Fibroblast of lung (primary cell): ENCODE results near the gene KNDC1. TPM values are rescaled to one million over a fixed set of nuclear protein-coding genes. Genes with fewer than 3 reads are reported as not detected.

ENCODE experiments used
- DNase-seq, 2 donors: peaks; one replicate each; pipeline versions ENCODE4 v3.0.0 to v3.0.0-alpha.2; 2010; ENCODE audit warnings: low read depth in 2 of 2
- H2AFZ ChIP-seq: 2 replicates; pipeline ENCODE4 v1.5.1; 2012; ENCODE audit warnings: low read length, control low read depth, inconsistent platforms
- H3K27ac ChIP-seq: 2 replicates; pipeline ENCODE4 v1.5.1; 2011; ENCODE audit warnings: low read length, control low read depth; ENCODE audit not compliant: insufficient read depth
- H3K27me3 ChIP-seq: 2 replicates; pipeline ENCODE4 v1.5.1; 2011; ENCODE audit warnings: mild to moderate bottlenecking, low read length; ENCODE audit not compliant: control insufficient read depth, insufficient read depth
- H3K36me3 ChIP-seq: 2 replicates; pipeline ENCODE4 v1.5.1; 2011; ENCODE audit warnings: low read length; ENCODE audit not compliant: control insufficient read depth, insufficient read depth
- H3K4me1 ChIP-seq: 2 replicates; pipeline ENCODE4 v1.5.1; 2011; ENCODE audit warnings: low read length; ENCODE audit not compliant: control insufficient read depth, insufficient read depth; ENCODE audit errors: extremely low read depth
- H3K4me2 ChIP-seq: 2 replicates; pipeline ENCODE4 v1.5.1; 2011; ENCODE audit warnings: low read length, control low read depth; ENCODE audit not compliant: insufficient read depth; ENCODE audit errors: extremely low read depth
- H3K4me3 ChIP-seq, 4 experiments: fragments of 200-600 bp in 1 of 4; sonication (generic) in 1 of 4; replicated peaks in 1 of 4; 2 replicates each; pipeline ENCODE4 v1.5.1; 2011 to 2016; ENCODE audit warnings: low read length in 4 of 4, low read depth in 3 of 4, mild to moderate bottlenecking in 3 of 4, control low read depth in 2 of 4, inconsistent platforms in 1 of 4, mixed read lengths in 1 of 4; ENCODE audit not compliant: insufficient read depth in 1 of 4; ENCODE audit errors: control extremely low read depth in 1 of 4
- H3K79me2 ChIP-seq: 2 replicates; pipeline ENCODE4 v1.5.1; 2012; ENCODE audit warnings: mild to moderate bottlenecking, low read length, inconsistent platforms; ENCODE audit not compliant: control insufficient read depth, insufficient read depth
- H3K9ac ChIP-seq: 2 replicates; pipeline ENCODE4 v1.5.1; 2011; ENCODE audit warnings: mild to moderate bottlenecking, low read length, control low read depth; ENCODE audit not compliant: insufficient read depth
- H3K9me3 ChIP-seq: 2 replicates; pipeline ENCODE4 v1.5.1; 2012; ENCODE audit warnings: low read depth, low read length; ENCODE audit not compliant: control insufficient read depth, insufficient read depth
- H4K20me1 ChIP-seq: 2 replicates; pipeline ENCODE4 v1.5.1; 2011; ENCODE audit warnings: low read length; ENCODE audit not compliant: control insufficient read depth, insufficient read depth; ENCODE audit errors: extremely low read depth
- EZH2 ChIP-seq: IDR thresholded peaks from 2 replicates; pipeline ENCODE4 v1.5.1; 2012; ENCODE audit warnings: low read length, control low read depth, mild to moderate bottlenecking; ENCODE audit errors: missing control alignments
- polyA plus RNA-seq, 2 donors: library from polyadenylated mRNA; depleted of rRNA in 1 of 2; stranded (reverse) in 1 of 2; unstranded in 1 of 2; fragments of >200 nt; gene quantifications; 2 replicates each; pipeline ENCODE4 v1.2.1, GENCODE V29; 2011 to 2012; ENCODE audit warnings: missing spikeins in 1 of 2
- total RNA-seq: library from RNA; depleted of rRNA; stranded (reverse); fragments of >200 nt; gene quantifications from 2 replicates; pipeline ENCODE4 v1.2.1, GENCODE V29; 2014
- TF ChIP-seq, protein P1 (sequence below), 2 donors: IDR thresholded peaks in 1 of 2; conservative IDR thresholded peaks in 1 of 2; 1 replicate in 1 of 2; 2 replicates in 1 of 2; pipeline ENCODE4 v1.5.1; 2011 to 2012; ENCODE audit warnings: low read length in 2 of 2, control low read depth in 1 of 2, inconsistent platforms in 1 of 2, low read depth in 1 of 2, mild to moderate bottlenecking in 1 of 2

KNDC1 gene
- total and polyA plus RNA-seq, 2 donors (not counting 1 experiment from before 2014, with no cell fraction given): 0.20 to 0.50 TPM

DNA sequence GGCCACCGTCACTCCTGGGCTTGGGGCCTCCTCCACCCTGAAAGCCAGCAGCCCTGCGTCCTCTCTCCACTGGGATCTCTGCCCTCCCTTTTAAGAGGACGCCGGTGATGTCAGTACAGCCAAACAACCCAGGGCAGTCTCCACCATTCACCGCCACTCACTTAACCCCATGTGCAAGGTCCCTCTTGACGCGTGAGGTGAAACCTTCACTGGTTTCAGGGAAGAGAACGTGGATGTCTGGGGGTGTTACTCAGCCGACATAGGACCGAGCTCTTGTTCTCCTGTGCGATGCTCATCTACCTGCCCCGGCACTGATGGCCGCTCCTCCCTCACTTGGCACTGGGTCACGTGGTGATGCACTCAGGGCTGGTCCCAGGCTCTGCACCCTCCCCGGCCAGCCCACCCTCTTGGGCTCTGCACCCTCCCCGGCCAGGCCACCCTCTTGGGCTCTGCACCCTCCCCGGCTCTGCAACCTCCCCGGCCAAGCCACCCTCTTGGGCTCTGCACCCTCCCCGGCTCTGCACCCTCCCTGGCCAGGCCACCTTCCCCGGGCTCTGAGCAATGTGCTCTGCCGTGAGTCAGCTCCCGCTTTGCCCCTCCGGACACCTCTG is 36.2 kb upstream of the KNDC1 start:
- H3K9me3 ChIP-seq: peaks cover 5% of the 10 kb centered on the region
- DNase-seq: no peak
- no peak overlapping the region for H3K27ac ChIP-seq
- no peak overlapping the region for H2AFZ ChIP-seq
- H3K4me2 ChIP-seq: no peak overlapping the region
- no peaks in the 10 kb centered on the region for H4K20me1 ChIP-seq
- no peaks in the 10 kb centered on the region for H3K79me2 ChIP-seq
- H3K4me3 ChIP-seq: no peak overlapping the region
- no peak overlapping the region for H3K9ac ChIP-seq
- H3K36me3 ChIP-seq: no peaks in the 10 kb centered on the region
- no peaks in the 10 kb centered on the region for H3K27me3 ChIP-seq
- TF ChIP-seq, protein P1, sequence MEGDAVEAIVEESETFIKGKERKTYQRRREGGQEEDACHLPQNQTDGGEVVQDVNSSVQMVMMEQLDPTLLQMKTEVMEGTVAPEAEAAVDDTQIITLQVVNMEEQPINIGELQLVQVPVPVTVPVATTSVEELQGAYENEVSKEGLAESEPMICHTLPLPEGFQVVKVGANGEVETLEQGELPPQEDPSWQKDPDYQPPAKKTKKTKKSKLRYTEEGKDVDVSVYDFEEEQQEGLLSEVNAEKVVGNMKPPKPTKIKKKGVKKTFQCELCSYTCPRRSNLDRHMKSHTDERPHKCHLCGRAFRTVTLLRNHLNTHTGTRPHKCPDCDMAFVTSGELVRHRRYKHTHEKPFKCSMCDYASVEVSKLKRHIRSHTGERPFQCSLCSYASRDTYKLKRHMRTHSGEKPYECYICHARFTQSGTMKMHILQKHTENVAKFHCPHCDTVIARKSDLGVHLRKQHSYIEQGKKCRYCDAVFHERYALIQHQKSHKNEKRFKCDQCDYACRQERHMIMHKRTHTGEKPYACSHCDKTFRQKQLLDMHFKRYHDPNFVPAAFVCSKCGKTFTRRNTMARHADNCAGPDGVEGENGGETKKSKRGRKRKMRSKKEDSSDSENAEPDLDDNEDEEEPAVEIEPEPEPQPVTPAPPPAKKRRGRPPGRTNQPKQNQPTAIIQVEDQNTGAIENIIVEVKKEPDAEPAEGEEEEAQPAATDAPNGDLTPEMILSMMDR (conservative IDR thresholded peaks at IDR 0.05 in 1 of 2, IDR thresholded peaks at IDR 0.05 in 1 of 2; ENCODE audit: low read depth in 1 of 2, low read length in 2 of 2): no peak
- TF ChIP-seq EZH2: no peak
- H3K4me1 ChIP-seq: no peaks in the 10 kb centered on the region

DNA sequence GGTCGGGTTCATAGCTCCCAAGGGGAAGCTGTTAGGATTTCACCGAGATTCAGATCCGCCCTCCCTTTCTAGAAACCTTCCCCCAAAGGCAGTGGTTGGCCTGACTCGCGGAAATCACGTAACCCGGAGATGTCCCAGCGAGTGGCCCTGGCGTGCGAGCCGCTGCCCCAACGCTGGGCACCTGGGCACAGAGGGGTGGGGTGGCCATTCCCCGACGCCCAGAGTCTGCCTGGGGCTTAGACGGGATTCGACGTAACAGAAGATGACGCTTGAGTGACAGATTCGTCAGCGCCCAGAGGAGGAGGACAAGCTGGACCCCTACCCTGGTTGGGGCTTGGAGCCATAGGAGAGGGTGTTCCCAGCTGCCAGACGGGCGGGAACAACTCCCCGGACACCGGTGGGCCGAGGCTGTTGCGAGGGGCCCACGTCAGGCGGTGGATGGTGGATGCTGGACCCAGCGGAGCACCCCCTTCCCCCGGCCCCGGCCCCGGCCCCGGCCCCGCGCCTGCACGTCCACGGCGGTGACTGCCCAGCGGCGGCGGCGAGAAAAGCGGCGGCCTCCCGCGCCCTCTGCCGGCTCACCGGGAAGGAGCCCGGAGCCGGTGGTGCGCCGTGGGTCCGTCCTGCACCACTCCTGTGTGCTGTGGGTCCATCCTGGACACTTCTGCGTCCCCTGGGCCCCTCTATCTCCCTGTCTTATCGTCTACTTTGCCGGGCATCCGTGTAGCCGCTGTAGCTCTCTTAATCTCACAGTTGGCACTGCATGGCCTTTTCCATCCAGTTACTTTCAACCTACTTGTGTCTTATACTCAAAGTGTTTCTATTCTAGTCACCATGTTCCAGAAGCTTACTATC is 35.4 kb upstream of the KNDC1 start:
- H3K9ac ChIP-seq: no peak overlapping the region
- no peak overlapping the region for H3K4me2 ChIP-seq
- H3K4me1 ChIP-seq: no peaks in the 10 kb centered on the region
- H3K27me3 ChIP-seq: no peaks in the 10 kb centered on the region
- peak in 1 of 2 donors; percentile 5 for DNase-seq
- H3K36me3 ChIP-seq: no peaks in the 10 kb centered on the region
- H4K20me1 ChIP-seq: no peaks in the 10 kb centered on the region
- H3K4me3 ChIP-seq: no peak overlapping the region
- H3K27ac ChIP-seq: no peak overlapping the region
- H2AFZ ChIP-seq: no peak overlapping the region
- TF ChIP-seq, protein P1 (conservative IDR thresholded peaks at IDR 0.05 in 1 of 2, IDR thresholded peaks at IDR 0.05 in 1 of 2; ENCODE audit: low read depth in 1 of 2, low read length in 2 of 2): peak; percentile 21 to 22
- TF ChIP-seq EZH2: no peak
- peaks cover 5% of the 10 kb centered on the region for H3K9me3 ChIP-seq
- H3K79me2 ChIP-seq: no peaks in the 10 kb centered on the region

- H3K27ac ChIP-seq: no peak overlapping the region
- H3K9me3 ChIP-seq: peaks cover 5% of the 10 kb centered on the region
- no peak overlapping the region for H2AFZ ChIP-seq
- H3K27me3 ChIP-seq: no peaks in the 10 kb centered on the region
- H3K4me2 ChIP-seq: no peak overlapping the region
- H4K20me1 ChIP-seq: no peaks in the 10 kb centered on the region
- no peak for TF ChIP-seq EZH2
- TF ChIP-seq, protein P1 (conservative IDR thresholded peaks at IDR 0.05 in 1 of 2, IDR thresholded peaks at IDR 0.05 in 1 of 2; ENCODE audit: low read depth in 1 of 2, low read length in 2 of 2): no peak
- no peaks in the 10 kb centered on the region for H3K36me3 ChIP-seq
- no peak overlapping the region for H3K9ac ChIP-seq
- no peak for DNase-seq
- H3K4me1 ChIP-seq: no peaks in the 10 kb centered on the region
- no peak overlapping the region for H3K4me3 ChIP-seq
- H3K79me2 ChIP-seq: no peaks in the 10 kb centered on the region
Observed at GRCh38 chr10:133125901-133126300, 34.1 kb upstream of the KNDC1 start.
